Stimulated activated CD8-positive, alpha-beta memory T cell treated with anti-CD3 and anti-CD28 coated beads, Interleukin-4, amount 100 ng/mL, for 1 hour (primary cell): Measurements from ENCODE around the gene MOSMO.
"Not testable (repeated sequence)": the region's sequence is repeated elsewhere in the genome, so short reads cannot be mapped to it uniquely, and the experiment has no call there.

Experiments
- DNase-seq, 2 donors: peaks; one replicate each; pipeline ENCODE4 v3.0.0-alpha.2; 2020; ENCODE audit warnings: low read depth in 2 of 2, low spot score in 1 of 2

Gene MOSMO

DNA sequence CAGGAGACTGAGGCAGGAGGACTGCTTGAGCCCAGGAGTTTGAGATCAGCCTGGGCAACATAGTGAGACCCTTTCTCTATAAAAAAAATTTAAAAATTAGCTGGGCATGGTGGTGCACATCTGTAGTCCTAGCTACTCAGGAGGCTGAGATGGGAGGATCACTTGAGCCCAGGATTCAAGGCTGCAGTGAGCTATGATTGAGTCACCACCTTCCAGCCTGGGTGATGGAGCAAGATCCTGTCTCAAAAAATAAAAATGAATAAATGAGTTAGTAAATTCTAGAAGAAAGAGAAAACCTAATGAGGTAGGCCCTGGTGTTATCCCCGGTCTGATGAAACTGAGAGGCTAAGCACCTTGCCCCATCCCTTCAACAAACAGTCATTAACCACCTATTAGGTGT lies 5.9 kb upstream of the MOSMO start:
- not testable (repeated sequence) for DNase-seq

GRCh38 chr16:22003195-22003594 lies 4.7 kb upstream of the MOSMO start:
- DNase-seq: no peak

DNA sequence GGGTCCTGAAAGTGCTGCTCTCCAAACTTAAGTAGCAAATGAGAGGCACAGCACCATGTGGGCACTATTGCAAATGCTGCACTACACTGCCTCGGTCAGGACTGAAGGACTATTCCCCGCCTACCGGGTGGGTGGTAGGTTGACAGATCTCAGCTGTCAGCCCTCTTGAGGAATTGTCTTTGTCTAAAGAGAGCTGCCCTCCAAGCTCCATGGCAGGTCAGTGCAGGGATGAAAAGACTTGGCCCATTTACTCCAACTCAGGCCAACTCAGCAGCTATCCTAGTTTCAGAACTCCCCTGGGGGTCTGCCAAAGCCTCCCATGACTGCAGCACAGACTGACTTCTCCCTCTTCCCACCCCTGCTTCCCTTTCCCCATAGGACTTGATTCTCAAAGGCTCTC lies 3.6 kb upstream of the MOSMO start:
- no peak for DNase-seq

DNA sequence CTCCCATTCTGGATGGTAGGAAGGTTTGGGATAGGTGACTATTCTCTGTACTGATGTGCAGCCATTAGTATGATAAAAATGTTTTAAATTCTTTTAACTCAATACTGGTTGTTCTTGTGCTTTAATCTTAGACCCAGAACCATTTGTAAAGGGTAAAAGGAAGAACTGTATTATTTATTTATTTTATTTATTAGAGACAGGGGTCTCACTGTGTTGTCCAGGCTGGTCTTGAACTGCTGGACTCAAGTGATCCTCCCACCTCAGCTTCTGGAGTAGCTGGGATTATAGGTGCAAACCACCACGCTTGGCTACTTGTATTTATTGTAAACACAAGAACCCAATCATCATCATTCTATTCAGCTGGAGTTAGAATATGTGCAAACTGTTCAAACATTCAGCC lies 2.2 kb upstream of the MOSMO start:
- no peak for DNase-seq

DNA sequence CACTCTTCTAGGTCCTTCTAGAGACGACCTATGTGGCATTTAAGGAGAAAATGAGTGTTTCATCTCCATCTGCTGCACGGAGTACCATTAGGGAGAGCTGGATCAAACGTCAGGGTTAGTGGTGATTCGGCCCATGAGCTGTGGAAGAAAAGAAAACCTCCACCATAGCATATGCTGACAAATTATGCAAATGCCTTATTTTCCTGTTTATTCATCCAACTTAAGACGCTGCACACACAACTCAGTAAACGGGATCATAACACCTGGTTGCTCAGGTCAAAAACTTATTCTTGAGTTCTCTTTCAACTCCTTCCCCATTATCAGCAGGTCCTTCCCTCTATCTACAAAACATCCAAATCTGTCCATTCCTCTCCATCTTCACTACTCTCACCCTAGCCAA lies 1.3 kb upstream of the MOSMO start:
- no peak for DNase-seq

DNA sequence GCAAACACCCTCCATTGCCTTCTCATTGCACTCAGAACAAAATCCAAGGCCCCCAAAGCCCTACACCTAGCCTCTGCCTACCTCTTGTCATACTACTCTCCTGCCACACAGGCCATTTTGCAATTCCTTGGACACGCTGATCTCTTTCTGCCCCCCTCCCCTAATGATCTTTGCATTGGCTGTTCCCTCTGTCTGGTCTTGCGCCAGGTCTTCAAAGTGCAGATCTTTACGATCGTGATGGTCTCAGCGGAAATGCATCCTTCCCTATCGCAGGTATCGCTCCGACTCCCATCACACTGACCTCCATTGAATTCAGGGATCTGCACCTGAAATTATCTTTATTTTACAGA lies 777 bp upstream of the MOSMO start:
- no peak for DNase-seq

- DNase-seq: no peak
These were observed 526 bp downstream of the MOSMO start for GRCh38 chr16:22008215-22009059.

DNA sequence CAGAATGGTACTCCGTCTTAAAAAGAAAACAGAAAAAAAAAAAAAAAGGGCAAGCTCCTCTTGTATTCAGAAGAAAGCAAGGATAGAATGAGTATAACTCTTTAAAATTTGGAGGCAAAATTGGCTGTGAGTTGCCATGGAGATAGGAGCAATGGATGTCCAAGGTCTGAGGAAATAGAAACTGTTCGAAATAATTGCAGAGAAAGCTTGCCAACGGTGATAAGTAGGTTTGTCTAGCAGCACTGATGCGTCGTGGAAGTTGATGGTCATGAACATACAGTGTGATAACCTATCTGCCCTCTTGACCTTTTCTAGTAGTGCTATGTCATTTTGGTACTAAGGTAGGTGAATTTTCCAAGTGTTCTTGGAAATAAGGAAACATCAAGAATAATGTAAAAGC lies 3.0 kb downstream of the MOSMO start:
- no peak for DNase-seq

DNA sequence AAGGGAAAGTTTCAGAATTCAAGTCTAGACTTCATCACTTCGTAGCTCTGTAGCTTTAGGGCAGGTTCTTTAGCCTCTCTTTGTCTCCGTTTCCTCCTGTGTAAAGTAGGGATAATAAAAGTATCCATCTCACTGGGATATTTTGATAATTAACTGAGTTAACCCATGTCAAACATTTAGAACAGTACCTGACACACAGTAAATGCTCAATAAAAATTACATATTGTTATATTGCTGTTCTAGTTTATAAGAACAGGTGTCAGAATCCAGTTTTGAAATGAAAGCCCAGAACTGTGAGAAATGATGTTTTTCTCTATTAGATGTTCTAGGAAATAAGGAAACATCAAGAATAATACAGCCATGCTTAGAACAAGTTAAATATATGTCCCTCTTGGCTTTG lies 4.3 kb downstream of the MOSMO start:
- DNase-seq: no peak

GRCh38 chr16:22013486-22013885 lies 5.6 kb downstream of the MOSMO start:
- no peak for DNase-seq

- no peak for DNase-seq
These were observed 6.5 kb downstream of the MOSMO start for GRCh38 chr16:22014271-22014873.

DNA sequence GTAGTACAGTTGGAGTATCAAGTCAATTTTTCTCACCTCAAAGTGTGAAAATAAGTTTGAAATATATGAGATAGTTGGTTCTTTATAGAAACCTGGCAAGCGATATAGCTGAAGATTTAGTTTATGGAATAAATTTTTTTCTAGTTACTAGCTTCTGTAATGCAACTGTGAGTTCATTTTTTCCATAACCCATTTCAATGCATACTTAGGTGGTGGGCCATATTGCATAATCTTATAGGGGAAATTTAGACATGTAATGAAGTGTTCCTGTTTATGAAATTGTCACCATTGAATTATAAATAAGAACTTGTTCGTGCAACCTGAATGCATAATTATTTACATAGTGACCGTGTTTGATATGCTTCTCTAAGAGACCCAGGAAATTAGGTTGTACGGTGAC lies 9.0 kb downstream of the MOSMO start:
- no peak for DNase-seq

DNA sequence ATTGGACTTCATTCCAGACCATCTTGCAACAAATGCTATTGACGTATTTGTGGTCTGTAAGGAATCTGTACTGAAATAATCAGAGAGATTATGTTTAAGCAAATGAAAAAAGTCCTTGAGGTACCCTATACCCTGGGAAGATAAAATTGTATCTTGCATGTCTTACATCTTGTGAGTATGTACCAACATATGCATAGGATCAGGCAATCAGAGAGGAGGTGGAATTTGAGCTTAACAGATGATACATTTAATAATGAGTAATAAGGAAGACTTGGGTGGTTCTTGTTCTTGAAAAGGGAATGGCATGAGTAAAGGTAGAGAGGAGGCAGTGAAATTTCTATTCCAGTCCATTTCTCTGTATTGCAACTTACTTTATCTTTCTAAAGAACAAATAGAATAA lies 10.6 kb downstream of the MOSMO start:
- no peak for DNase-seq

- no peak for DNase-seq
These were observed 14.2 kb downstream of the MOSMO start for GRCh38 chr16:22022151-22022550.

DNA sequence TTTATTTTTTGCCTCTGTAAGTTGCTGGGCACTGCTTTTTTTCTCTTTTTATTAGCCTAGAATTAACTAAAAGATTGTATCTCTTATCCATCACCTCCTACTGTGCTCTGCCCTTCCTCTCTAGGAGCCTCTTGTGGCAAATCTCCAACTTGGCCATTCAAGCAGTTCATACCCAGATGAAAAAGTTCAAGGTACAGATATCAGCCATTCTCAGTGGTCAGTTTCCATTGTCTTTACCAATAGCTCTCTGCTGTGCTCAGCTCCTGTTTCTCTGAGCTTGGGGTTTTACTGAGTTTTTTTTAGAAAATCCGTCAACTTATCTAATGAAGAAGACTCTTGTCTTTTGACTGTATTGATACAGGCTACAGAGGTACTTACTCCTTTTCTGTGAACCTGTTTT lies 15.6 kb downstream of the MOSMO start:
- DNase-seq: no peak

GRCh38 chr16:22024785-22025184 lies 16.9 kb downstream of the MOSMO start:
- not testable (repeated sequence) for DNase-seq

DNA sequence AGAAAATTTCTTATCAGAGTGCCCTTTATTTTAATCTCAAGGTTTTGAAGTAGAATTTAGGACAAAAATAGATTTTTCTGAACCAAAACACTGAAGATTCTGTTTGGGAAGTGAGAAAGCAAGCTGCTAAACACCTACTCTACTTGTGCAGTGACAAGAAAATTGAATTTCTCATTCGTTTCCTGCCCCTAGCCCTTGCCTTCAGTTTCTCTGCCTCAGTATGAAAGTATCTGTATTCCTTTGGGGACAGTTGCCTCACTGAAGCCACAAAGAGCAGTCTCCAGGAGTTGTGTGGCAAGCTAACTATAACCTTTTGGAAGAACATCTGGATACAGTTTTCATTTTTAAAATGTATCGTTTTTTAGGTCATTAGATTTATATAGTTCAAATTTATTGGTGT lies 19.7 kb downstream of the MOSMO start:
- no peak for DNase-seq

DNA sequence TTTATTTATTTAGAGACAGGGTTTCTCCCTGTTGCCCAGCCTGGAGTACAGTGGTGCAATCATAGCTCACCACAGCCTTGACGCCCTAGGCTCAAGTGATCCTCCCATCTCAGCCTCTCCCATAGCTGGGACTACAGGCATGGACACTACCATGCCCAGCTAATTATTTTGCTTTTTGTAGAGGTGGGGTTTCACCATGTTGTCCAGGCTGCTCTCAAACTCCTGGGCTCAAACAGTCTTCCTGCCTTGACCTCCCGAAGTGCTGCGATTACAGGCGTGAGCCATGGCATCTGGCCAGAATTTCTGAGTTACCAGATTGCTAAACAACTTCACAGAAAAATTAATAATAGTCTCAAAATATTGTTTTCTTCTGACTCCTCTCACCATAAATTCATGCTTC lies 21.7 kb downstream of the MOSMO start:
- no peak for DNase-seq

- no peak for DNase-seq
These were observed 22.3 kb downstream of the MOSMO start for GRCh38 chr16:22030087-22030812.

DNA sequence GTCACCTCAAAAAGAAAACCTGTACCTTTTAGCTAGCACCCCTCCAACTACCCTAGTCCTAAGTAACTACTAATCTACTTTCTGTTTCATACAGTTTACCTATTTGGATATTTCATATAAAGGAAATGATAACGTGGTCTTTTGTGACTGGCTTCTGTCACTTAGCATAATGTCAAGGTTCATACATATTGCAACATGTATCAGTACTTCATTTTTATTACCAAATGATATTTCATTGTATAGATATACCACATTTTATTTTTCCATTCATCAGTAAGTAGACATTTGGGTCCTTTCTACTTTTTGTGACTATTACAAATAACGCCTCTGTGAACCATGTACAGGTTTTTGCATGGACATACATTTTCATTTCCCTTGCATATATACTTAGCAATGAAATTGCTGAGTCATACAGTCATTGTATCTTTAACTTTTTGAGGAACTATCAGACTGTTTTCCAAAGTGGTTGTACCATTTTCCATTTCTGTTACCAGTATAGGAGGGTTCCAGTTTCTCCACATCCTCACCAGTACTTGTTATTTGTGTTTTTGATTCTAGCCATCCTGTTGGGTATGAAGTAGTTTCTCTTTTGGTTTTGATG lies 23.7 kb downstream of the MOSMO start:
- DNase-seq: no peak

GRCh38 chr16:22034503-22034902 lies 26.6 kb downstream of the MOSMO start:
- no peak for DNase-seq

GRCh38 chr16:22035153-22035552 lies 27.2 kb downstream of the MOSMO start:
- DNase-seq: no peak
